HepG2 (cell line): Measurements from ENCODE around the gene CPPED1. TPM values are rescaled to one million over a fixed set of nuclear protein-coding genes. Genes with fewer than 3 reads are reported as not detected.

Experiments
- ATAC-seq: fragments of 200-7000 bp; cut with Tn5 transposase; 3 replicates; pipeline ENCODE4 v1.9.1; 2020; ENCODE audit warnings: mild to moderate bottlenecking, moderate library complexity
- BruUV-seq: library from RNA; stranded (reverse); fragments of 400-500 nt; replicated peaks from 2 replicates; lab custom pipeline; 2021; lab: Mats Ljungman, UMichigan
- CTCF ChIA-PET: fragments of 300-600 bp; formaldehyde crosslinking; extraction: SDS; loops from one replicate; lab custom pipeline; 2021; ENCODE audit warnings: low total read pairs, inconsistent platforms, low intra/inter-chr PET ratio; lab: Yijun Ruan, JAX
- POLR2A ChIA-PET: fragments of 350-600 bp; sonication (Branson Sonifier 250); formaldehyde crosslinking; loops from one replicate; lab custom pipeline; 2020; ENCODE audit warnings: antibody characterized with exemption, inconsistent platforms; lab: Yijun Ruan, JAX
- DNase-seq: peaks from one replicate; pipeline ENCODE4 v3.0.0-alpha.2; 2015; ENCODE audit warnings: low spot score
- FAIRE-seq: peaks from 3 replicates; lab custom pipeline; 2011; peaks lifted over from hg19 to GRCh38; lab: Jason Lieb, UNC
- H2AFZ ChIP-seq: one replicate; pipeline ENCODE4 v1.6.1; 2011; ENCODE audit warnings: low read length, inconsistent platforms
- H3K27ac ChIP-seq: fragments of 300-600 bp; 3 replicates; pipeline ENCODE4 v1.8.0; 2011; ENCODE audit warnings: mixed run types, mild to moderate bottlenecking, mixed read lengths, low read length, inconsistent platforms; ENCODE audit not compliant: insufficient read depth; ENCODE audit errors: extremely low read length
- H3K27me3 ChIP-seq, 2 experiments: fragments of 200-600 bp in 1 of 2; 2 replicates in 1 of 2; 3 replicates in 1 of 2; pipeline versions ENCODE4 v1.6.0 to v1.8.0; 2011; ENCODE audit warnings: low read length in 2 of 2, mild to moderate bottlenecking in 2 of 2, moderate library complexity in 2 of 2, inconsistent platforms in 1 of 2; ENCODE audit not compliant: insufficient read depth in 2 of 2, control insufficient read depth in 1 of 2
- H3K36me3 ChIP-seq, 2 experiments: fragments of 200-600 bp in 1 of 2; replicated peaks in 1 of 2; 2 replicates in 1 of 2; 3 replicates in 1 of 2; pipeline versions ENCODE4 v1.5.1 to v1.8.0; 2011; ENCODE audit warnings: low read length in 2 of 2, inconsistent platforms in 1 of 2; ENCODE audit not compliant: insufficient read depth in 2 of 2, control insufficient read depth in 1 of 2
- H3K4me1 ChIP-seq: 2 replicates; pipeline ENCODE4 v1.5.1; 2012; ENCODE audit warnings: low read length, inconsistent platforms; ENCODE audit not compliant: insufficient read depth
- H3K4me2 ChIP-seq: 2 replicates; pipeline ENCODE4 v1.6.0; 2011; ENCODE audit warnings: low read depth, low read length, inconsistent platforms
- H3K4me3 ChIP-seq, 3 experiments: fragments of 200-600 bp in 1 of 3; sonication (generic), shearing (Covaris generic) in 1 of 3; replicated peaks in 1 of 3; 2 replicates each; pipeline ENCODE4 v1.5.1; 2011 to 2016; ENCODE audit warnings: low read length in 3 of 3, inconsistent platforms in 2 of 3, low read depth in 2 of 3, mild to moderate bottlenecking in 2 of 3, control low read depth in 1 of 3, mixed read lengths in 1 of 3; ENCODE audit not compliant: insufficient read depth in 1 of 3
- H3K79me2 ChIP-seq: one replicate; pipeline ENCODE4 v1.6.1; 2011; ENCODE audit warnings: low read length, inconsistent platforms; ENCODE audit not compliant: insufficient read depth
- H3K9ac ChIP-seq: 2 replicates; pipeline ENCODE4 v1.6.0; 2011; ENCODE audit warnings: mild to moderate bottlenecking, low read depth, low read length, inconsistent platforms; ENCODE audit not compliant: insufficient read depth
- H3K9me3 ChIP-seq: 2 replicates; pipeline ENCODE4 v1.5.1; 2012; ENCODE audit warnings: mild to moderate bottlenecking, low read length
- H4K20me1 ChIP-seq: 2 replicates; pipeline ENCODE4 v1.6.0; 2011; ENCODE audit warnings: inconsistent platforms, mild to moderate bottlenecking, low read length, moderate library complexity; ENCODE audit not compliant: insufficient read depth
- DNMT1 ChIP-seq: sonication (generic); formaldehyde crosslinking; IDR thresholded peaks from 2 replicates; pipeline ENCODE4 v1.5.1; 2020; ENCODE audit warnings: mild to moderate bottlenecking, missing genetic modification reagents
- E2F1 ChIP-seq: sonication (generic); formaldehyde crosslinking; IDR thresholded peaks from 2 replicates; pipeline ENCODE4 v1.5.0; 2020; ENCODE audit warnings: missing genetic modification reagents
- E2F2 ChIP-seq: sonication (generic); formaldehyde crosslinking; IDR thresholded peaks from 2 replicates; pipeline ENCODE4 v1.4.0; 2020; ENCODE audit warnings: missing genetic modification reagents, borderline replicate concordance
- KAT2B ChIP-seq: fragments of 150-350 bp; IDR thresholded peaks from 2 replicates; pipeline ENCODE4 v1.6.1; 2014; ENCODE audit warnings: low read depth, low read length, borderline replicate concordance
- MAFK ChIP-seq, 2 experiments: IDR thresholded peaks in 1 of 2; conservative IDR thresholded peaks in 1 of 2; 2 replicates each; pipeline ENCODE4 v1.6.1; 2011; ENCODE audit warnings: improper control_type of control experiment in 2 of 2, low read length in 2 of 2
- MYC ChIP-seq: sonication (generic); formaldehyde crosslinking; IDR thresholded peaks from 2 replicates; pipeline ENCODE4 v1.9.0; 2021; ENCODE audit warnings: missing genetic modification reagents, borderline replicate concordance
- SNAPC5 ChIP-seq: sonication (generic); formaldehyde crosslinking; IDR thresholded peaks from 2 replicates; pipeline ENCODE4 v1.8.1; 2023; ENCODE audit warnings: mild to moderate bottlenecking, missing genetic modification reagents, borderline replicate concordance
- ZBTB43 ChIP-seq: sonication (generic); formaldehyde crosslinking; conservative IDR thresholded peaks from 2 replicates; pipeline ENCODE4 v1.4.0; 2020; ENCODE audit warnings: missing genetic modification reagents
- ZNF713 ChIP-seq: sonication (generic); formaldehyde crosslinking; IDR thresholded peaks from 2 replicates; pipeline ENCODE4 v1.4.0; 2020; ENCODE audit warnings: mild to moderate bottlenecking, missing genetic modification reagents
- WGBS: methylation state at CpG from one replicate; pipeline ENCODE4 v1.1.6; 2017; ENCODE audit warnings: low lambda C conversion rate; 5-methylcytosine and 5-hydroxymethylcytosine counted together
- in situ Hi-C: cut with HindIII; loops from 2 replicates; pipeline ENCODE4 v1.10.0; 2017; ENCODE audit warnings: low pct_unique_long_range_greater_than_20kb; ENCODE audit not compliant: extremely low pct_ligation_motif_present
- intact Hi-C: fragments of 100-400 bp; cut with micrococcal nuclease; formaldehyde crosslinking; loops from one replicate; pipeline ENCODE4 v1.10.0; 2022; ENCODE audit not compliant: unreplicated experiment
- polyA plus RNA-seq, 8 experiments: library from polyadenylated mRNA; depleted of rRNA in 3 of 8; stranded (reverse) in 7 of 8; unstranded in 1 of 8; fragments of >200 nt; fragmentation: Illumina TruSeq in 4 of 8; extraction: Trizol in 4 of 8; gene quantifications; 2 replicates each; pipeline versions ENCODE4 v1.2.1 to v1.2.3, GENCODE V29; 2011 to 2016; ENCODE audit warnings: low read depth in 4 of 8, missing spikeins in 1 of 8, mixed read lengths in 1 of 8; ENCODE audit not compliant: insufficient read depth in 1 of 8
- total RNA-seq, 5 experiments: library from RNA; depleted of rRNA; stranded (reverse); fragments of >200 nt; fragmentation: Illumina TruSeq; extraction: Trizol; gene quantifications; 2 replicates each; pipeline ENCODE4 v1.2.3, GENCODE V29; 2016; ENCODE audit warnings: low read depth in 1 of 5

The CPPED1 gene
- total and polyA plus RNA-seq, 2 of the 13 experiments (the other 11 are each of a cell fraction or from before 2014, with no cell fraction given): 66.6 to 71.3 TPM

GRCh38 chr16:12739738-12740137 lies 63.9 kb downstream of the CPPED1 start:
- no peaks in the 10 kb centered on the region for H4K20me1 ChIP-seq
- no TSS peak for BruUV-seq
- 95% methylated on average over 3 of the region's 3 CpGs for WGBS
- FAIRE-seq (no peak), ATAC-seq (no peak), DNase-seq (no peak)
- H3K9me3 ChIP-seq: peaks cover 3% of the 10 kb centered on the region; the same call in 1 of the 2 replicates
- no peak for TF ChIP-seq DNMT1 (CRISPR knock-in tag)
- TF ChIP-seq MAFK (conservative IDR thresholded peaks at IDR 0.05 in 1 of 2, IDR thresholded peaks at IDR 0.05 in 1 of 2; ENCODE audit: low read length in 2 of 2): no peak
- no peak for TF ChIP-seq KAT2B
- no peak for TF ChIP-seq E2F2 (CRISPR knock-in tag)
- no peak for TF ChIP-seq E2F1 (CRISPR knock-in tag)
- no peak for TF ChIP-seq MYC (CRISPR knock-in tag)
- TF ChIP-seq ZBTB43 (CRISPR knock-in tag): no peak
- TF ChIP-seq ZNF713 (CRISPR knock-in tag): no peak
- no peak for TF ChIP-seq SNAPC5 (CRISPR knock-in tag)
- intact Hi-C loops: no loop called here
- H3K27me3 ChIP-seq: no peaks in the 10 kb centered on the region
- H3K9ac ChIP-seq: no peak overlapping the region
- no peak overlapping the region for H3K4me3 ChIP-seq
- H3K4me1 ChIP-seq: no peaks in the 10 kb centered on the region
- no peak overlapping the region for H2AFZ ChIP-seq
- H3K27ac ChIP-seq: no peak overlapping the region
- H3K4me2 ChIP-seq: no peak overlapping the region
- in situ Hi-C loops: no loop called here
- CTCF ChIA-PET: no interaction called here
- POLR2A ChIA-PET: interaction anchor here (1.7 kb wide), 1 partner anchor 14 kb away, joined by 4 read pairs; no protein-coding TSS in a partner anchor
- H3K36me3 ChIP-seq: peaks cover 36 to 46% of the 10 kb centered on the region in 2 experiments
- H3K79me2 ChIP-seq: peaks cover 16% of the 10 kb centered on the region
